Mammary epithelial cell (primary cell): ENCODE data around the gene PHLDB2.

Source experiments
- EZH2 ChIP-seq: IDR thresholded peaks from 2 replicates; pipeline ENCODE4 v1.6.1; 2012; ENCODE audit warnings: low read length, inconsistent platforms, borderline replicate concordance
- TF ChIP-seq, protein P1 (sequence below), 2 donors: IDR thresholded peaks in 1 of 2; conservative IDR thresholded peaks in 1 of 2; 2 replicates each; pipeline ENCODE4 v1.5.1; 2011 to 2012; ENCODE audit warnings: inconsistent platforms in 2 of 2, low read length in 2 of 2, mild to moderate bottlenecking in 2 of 2, control low read depth in 1 of 2, low read depth in 1 of 2; ENCODE audit not compliant: insufficient read depth in 1 of 2; ENCODE audit errors: extremely low read depth in 1 of 2

DNA sequence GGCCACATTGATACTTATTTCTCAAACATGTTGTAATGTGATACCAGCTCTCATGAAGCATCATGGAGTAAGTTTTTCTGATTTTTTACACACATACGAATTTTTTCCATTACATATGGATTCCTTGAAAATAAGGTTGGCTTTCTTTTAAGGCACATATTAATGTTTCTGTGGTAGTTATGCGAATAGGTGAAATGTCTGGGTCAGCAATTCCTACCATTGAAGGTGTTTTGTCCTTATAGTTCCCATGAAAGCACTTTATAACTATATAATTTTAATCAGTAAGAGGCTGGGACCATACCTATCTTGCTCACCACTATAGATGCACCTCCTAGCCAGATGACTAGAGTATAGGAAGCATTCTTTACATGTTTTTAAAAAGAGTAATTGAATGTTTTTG, 33.0 kb downstream of the PHLDB2 start:
- TF ChIP-seq, protein P1, sequence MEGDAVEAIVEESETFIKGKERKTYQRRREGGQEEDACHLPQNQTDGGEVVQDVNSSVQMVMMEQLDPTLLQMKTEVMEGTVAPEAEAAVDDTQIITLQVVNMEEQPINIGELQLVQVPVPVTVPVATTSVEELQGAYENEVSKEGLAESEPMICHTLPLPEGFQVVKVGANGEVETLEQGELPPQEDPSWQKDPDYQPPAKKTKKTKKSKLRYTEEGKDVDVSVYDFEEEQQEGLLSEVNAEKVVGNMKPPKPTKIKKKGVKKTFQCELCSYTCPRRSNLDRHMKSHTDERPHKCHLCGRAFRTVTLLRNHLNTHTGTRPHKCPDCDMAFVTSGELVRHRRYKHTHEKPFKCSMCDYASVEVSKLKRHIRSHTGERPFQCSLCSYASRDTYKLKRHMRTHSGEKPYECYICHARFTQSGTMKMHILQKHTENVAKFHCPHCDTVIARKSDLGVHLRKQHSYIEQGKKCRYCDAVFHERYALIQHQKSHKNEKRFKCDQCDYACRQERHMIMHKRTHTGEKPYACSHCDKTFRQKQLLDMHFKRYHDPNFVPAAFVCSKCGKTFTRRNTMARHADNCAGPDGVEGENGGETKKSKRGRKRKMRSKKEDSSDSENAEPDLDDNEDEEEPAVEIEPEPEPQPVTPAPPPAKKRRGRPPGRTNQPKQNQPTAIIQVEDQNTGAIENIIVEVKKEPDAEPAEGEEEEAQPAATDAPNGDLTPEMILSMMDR (conservative IDR thresholded peaks at IDR 0.05 in 1 of 2, IDR thresholded peaks at IDR 0.05 in 1 of 2; ENCODE audit: extremely low read depth in 1 of 2, insufficient read depth in 1 of 2, low read depth in 1 of 2, low read length in 2 of 2) = no peak
- no peak for TF ChIP-seq EZH2
